Measurements from ENCODE around the gene VPS72. TPM values are rescaled to one million over a fixed set of nuclear protein-coding genes. Genes with fewer than 3 reads are reported as not detected.

VPS72 gene, protein sequence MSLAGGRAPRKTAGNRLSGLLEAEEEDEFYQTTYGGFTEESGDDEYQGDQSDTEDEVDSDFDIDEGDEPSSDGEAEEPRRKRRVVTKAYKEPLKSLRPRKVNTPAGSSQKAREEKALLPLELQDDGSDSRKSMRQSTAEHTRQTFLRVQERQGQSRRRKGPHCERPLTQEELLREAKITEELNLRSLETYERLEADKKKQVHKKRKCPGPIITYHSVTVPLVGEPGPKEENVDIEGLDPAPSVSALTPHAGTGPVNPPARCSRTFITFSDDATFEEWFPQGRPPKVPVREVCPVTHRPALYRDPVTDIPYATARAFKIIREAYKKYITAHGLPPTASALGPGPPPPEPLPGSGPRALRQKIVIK
- total RNA-seq, result 10 to 100 TPM; 35.1 to 82.0 (median 63.9) TPM
- 10 to 100 TPM; 63.4 to 85.3 TPM for polyA plus RNA-seq
- total RNA-seq, result 23.0 reads per million, percentile 53 among the genes with 10 or more reads in this experiment

GRCh38 chr1:151189637-151190445 is at the start of gene VPS72:
Gene VPS72 (minus strand): TSS chr1:151190197. CDS start chr1:151190121, 76 bp downstream.
- DNase-seq (peak; percentile 57 to 90 (median 85)), ATAC-seq (peak; percentile 98)
- Mint-ChIP-seq H3K4me3 (peak within 1 kb of the TSS; percentile 91 to 99 (median 98)), H3K36me3 (peaks cover 0 to 9% (median 8%) of the 10 kb centered on the region in 5 donors), H3K9me3 (peaks cover 0 to 2% (median 0%) of the 10 kb centered on the region in 11 donors), H3K27me3 (peaks cover 0 to 8% (median 0%) of the 10 kb centered on the region in 5 donors), H3K27ac (peak within 1 kb of the TSS; percentile 91 to 98 (median 97)), H3K4me1 (peaks cover 23 to 47% (median 35%) of the 10 kb centered on the region in 7 donors)
- no peaks in the 10 kb centered on the region for H3K9me3 ChIP-seq (ENCODE audit: control insufficient read depth in 2 of 3, low read length in 3 of 3)
- peaks cover 0 to 12% (median 6%) of the 10 kb centered on the region in 3 experiments for H3K36me3 ChIP-seq (ENCODE audit: control insufficient read depth in 2 of 3, insufficient read depth in 3 of 3, low read length in 3 of 3)
- H3K27ac ChIP-seq (ENCODE audit: low read depth, low read length), result peak within 1 kb of the TSS; percentile 78
- ChIA-PET POLR2A (interaction anchor here (0.7 to 2.7 kb wide), 21 partner anchors 8 to 1346 kb away, joined by 3 to 33 read pairs (median 4); partner anchors contain the start of genes CDC42SE1, ENSA, LYSMD1 and PIP5K1A), CTCF (interaction anchor here (0.5 to 2.2 kb wide), 11 partner anchors 10 to 151 kb away, joined by 3 to 14 read pairs (median 3); partner anchors contain the start of gene TNFAIP8L2)
- peak within 1 kb of the TSS; percentile 80 for H3K4me3 ChIP-seq (ENCODE audit: low read length)
- H3K27me3 ChIP-seq (ENCODE audit: control insufficient read depth in 2 of 2, insufficient read depth in 2 of 2, low read length in 2 of 2), result no peaks in the 10 kb centered on the region
- peaks cover 16% of the 10 kb centered on the region in 2 donors for H3K4me1 ChIP-seq (ENCODE audit: control insufficient read depth in 2 of 2, insufficient read depth in 2 of 2, low read length in 2 of 2)
- intact Hi-C loops (cut with micrococcal nuclease), result loop anchor here (1.0 kb wide), 6 partner anchors 8 to 209 kb away; partner anchors contain the start of genes PIP5K1A (in 2 of the 2), LYSMD1 (in 1 of the 2), PSMB4 (in 1 of the 2) and SCNM1 (in 1 of the 2)

GRCh38 chr1:151238467-151238739 is 48.4 kb upstream of the VPS72 start:
- H3K9me3 Mint-ChIP-seq, result no peaks in the 10 kb centered on the region
- ChIA-PET CTCF (no interaction called here), POLR2A (no interaction called here)
- ATAC-seq (no peak), DNase-seq (no peak)
- Histone ChIP-seq H3K27ac (ENCODE audit: low read depth, low read length) (no peak overlapping the region), H3K4me3 (ENCODE audit: low read length) (no peak overlapping the region), H3K27me3 (ENCODE audit: control insufficient read depth in 2 of 2, insufficient read depth in 2 of 2, low read length in 2 of 2) (no peaks in the 10 kb centered on the region), H3K9me3 (ENCODE audit: control insufficient read depth in 2 of 3, low read length in 3 of 3) (no peaks in the 10 kb centered on the region), H3K4me1 (ENCODE audit: control insufficient read depth in 2 of 2, insufficient read depth in 2 of 2, low read length in 2 of 2) (no peaks in the 10 kb centered on the region), H3K36me3 (ENCODE audit: control insufficient read depth in 2 of 3, insufficient read depth in 3 of 3, low read length in 3 of 3) (peaks cover 29 to 97% (median 48%) of the 10 kb centered on the region in 3 experiments)
- H3K36me3 Mint-ChIP-seq, result peaks cover 19 to 61% (median 35%) of the 10 kb centered on the region in 5 donors
- H3K4me1 Mint-ChIP-seq, result peaks cover 0 to 2% (median 0%) of the 10 kb centered on the region in 7 donors
- no peak overlapping the region for H3K4me3 Mint-ChIP-seq
- intact Hi-C loops (cut with micrococcal nuclease), result no loop called here
- no peaks in the 10 kb centered on the region for H3K27me3 Mint-ChIP-seq
- peak overlapping the region in 1 of 9 donors; percentile 46 for H3K27ac Mint-ChIP-seq

DNA sequence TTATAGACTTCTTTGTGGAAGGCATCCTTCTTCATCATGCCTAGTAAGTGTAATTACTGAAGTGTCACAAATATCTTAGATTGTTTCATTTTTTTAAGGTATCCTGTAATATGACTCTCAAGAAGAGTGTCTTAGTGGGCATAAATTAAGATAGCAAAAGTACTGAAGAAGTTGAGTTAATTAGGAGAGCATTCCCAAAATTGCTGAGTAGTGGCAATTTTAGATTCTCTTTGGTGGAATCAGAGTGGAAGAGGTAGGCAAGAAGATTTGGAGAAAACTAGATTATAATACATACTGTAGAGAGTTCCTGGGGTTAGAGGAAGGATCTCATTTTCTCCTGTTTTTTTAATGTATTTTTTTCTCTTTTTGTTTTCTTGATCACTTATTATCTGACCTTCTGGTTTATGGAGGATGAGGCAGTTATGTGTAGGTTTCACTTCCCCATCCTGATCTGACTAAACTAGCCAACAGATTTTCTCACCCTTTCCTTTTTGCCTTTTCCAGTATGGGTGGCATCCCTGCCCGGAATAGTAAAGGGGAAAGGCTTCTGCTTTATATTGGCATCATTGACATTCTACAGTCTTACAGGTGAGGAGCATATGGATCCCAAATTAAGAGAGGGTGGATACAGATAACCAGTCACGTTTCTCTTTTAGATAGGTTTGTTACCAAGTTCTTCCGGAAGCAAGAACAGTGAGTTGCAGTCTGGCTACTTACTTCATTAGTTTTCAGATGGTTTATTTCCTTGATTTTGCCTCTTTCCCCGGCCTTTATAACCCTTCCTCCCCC is 47.9 kb upstream of the VPS72 start:
- Mint-ChIP-seq H3K9me3 (no peaks in the 10 kb centered on the region), H3K27ac (peak overlapping the region in 5 of 9 donors; percentile 26 to 59 (median 41)), H3K27me3 (no peaks in the 10 kb centered on the region), H3K36me3 (peaks cover 19 to 57% (median 30%) of the 10 kb centered on the region in 5 donors), H3K4me1 (peaks cover 0 to 2% (median 0%) of the 10 kb centered on the region in 7 donors), H3K4me3 (no peak overlapping the region)
- DNase-seq, result no peak
- no peaks in the 10 kb centered on the region for H3K9me3 ChIP-seq (ENCODE audit: control insufficient read depth in 2 of 3, low read length in 3 of 3)
- H3K4me1 ChIP-seq (ENCODE audit: control insufficient read depth in 2 of 2, insufficient read depth in 2 of 2, low read length in 2 of 2), result no peaks in the 10 kb centered on the region
- peaks cover 29 to 91% (median 42%) of the 10 kb centered on the region in 3 experiments for H3K36me3 ChIP-seq (ENCODE audit: control insufficient read depth in 2 of 3, insufficient read depth in 3 of 3, low read length in 3 of 3)
- no peak overlapping the region for H3K27ac ChIP-seq (ENCODE audit: low read depth, low read length)
- intact Hi-C loops (cut with micrococcal nuclease), result no loop called here
- H3K4me3 ChIP-seq (ENCODE audit: low read length), result no peak overlapping the region
- no peak for ATAC-seq
- CTCF ChIA-PET, result no interaction called here
- POLR2A ChIA-PET, result interaction anchor here (1.2 kb wide), 1 partner anchor 48 kb away, joined by 4 read pairs; the partner anchor contains the start of gene VPS72
- H3K27me3 ChIP-seq (ENCODE audit: control insufficient read depth in 2 of 2, insufficient read depth in 2 of 2, low read length in 2 of 2), result no peaks in the 10 kb centered on the region

DNA sequence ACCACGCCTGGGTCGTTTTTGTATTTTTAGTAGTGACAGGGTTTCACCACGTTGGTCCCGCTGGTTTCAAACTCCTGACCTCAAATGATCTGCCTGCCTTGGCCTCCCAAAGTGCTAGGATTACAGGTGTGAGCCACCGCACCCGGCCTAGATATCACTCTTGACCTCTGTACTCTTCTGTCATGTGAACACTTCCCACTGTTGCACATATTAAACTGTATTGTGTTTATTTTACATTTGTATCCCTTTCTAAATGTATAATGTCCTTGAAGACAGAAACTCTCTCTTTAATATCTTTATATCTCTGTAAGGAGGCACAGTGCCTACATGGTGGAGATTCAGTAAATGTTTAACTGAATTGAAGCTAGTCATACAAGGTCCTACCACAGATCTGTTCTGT is 45.2 kb upstream of the VPS72 start:
- peak overlapping the region in 3 of 9 donors; percentile 10 to 45 (median 21) for H3K27ac Mint-ChIP-seq
- H3K27me3 Mint-ChIP-seq, result no peaks in the 10 kb centered on the region
- intact Hi-C loops (cut with micrococcal nuclease), result no loop called here
- Histone ChIP-seq H3K27me3 (ENCODE audit: control insufficient read depth in 2 of 2, insufficient read depth in 2 of 2, low read length in 2 of 2) (no peaks in the 10 kb centered on the region), H3K27ac (ENCODE audit: low read depth, low read length) (no peak overlapping the region), H3K9me3 (ENCODE audit: control insufficient read depth in 2 of 3, low read length in 3 of 3) (no peaks in the 10 kb centered on the region), H3K36me3 (ENCODE audit: control insufficient read depth in 2 of 3, insufficient read depth in 3 of 3, low read length in 3 of 3) (peaks cover 44 to 92% (median 55%) of the 10 kb centered on the region in 3 experiments), H3K4me3 (ENCODE audit: low read length) (no peak overlapping the region), H3K4me1 (ENCODE audit: control insufficient read depth in 2 of 2, insufficient read depth in 2 of 2, low read length in 2 of 2) (no peaks in the 10 kb centered on the region)
- peaks cover 15 to 64% (median 43%) of the 10 kb centered on the region in 5 donors for H3K36me3 Mint-ChIP-seq
- ChIA-PET POLR2A (interaction anchor here (0.6 kb wide), 1 partner anchor 462 kb away, joined by 3 read pairs; no protein-coding TSS in a partner anchor), CTCF (interaction anchor here (1.0 kb wide), 1 partner anchor 17 kb away, joined by 3 read pairs; no protein-coding TSS in a partner anchor)
- H3K4me3 Mint-ChIP-seq, result no peak overlapping the region
- H3K9me3 Mint-ChIP-seq, result no peaks in the 10 kb centered on the region
- ATAC-seq (no peak), DNase-seq (no peak)
- peaks cover 0 to 2% (median 0%) of the 10 kb centered on the region in 7 donors for H3K4me1 Mint-ChIP-seq

DNA sequence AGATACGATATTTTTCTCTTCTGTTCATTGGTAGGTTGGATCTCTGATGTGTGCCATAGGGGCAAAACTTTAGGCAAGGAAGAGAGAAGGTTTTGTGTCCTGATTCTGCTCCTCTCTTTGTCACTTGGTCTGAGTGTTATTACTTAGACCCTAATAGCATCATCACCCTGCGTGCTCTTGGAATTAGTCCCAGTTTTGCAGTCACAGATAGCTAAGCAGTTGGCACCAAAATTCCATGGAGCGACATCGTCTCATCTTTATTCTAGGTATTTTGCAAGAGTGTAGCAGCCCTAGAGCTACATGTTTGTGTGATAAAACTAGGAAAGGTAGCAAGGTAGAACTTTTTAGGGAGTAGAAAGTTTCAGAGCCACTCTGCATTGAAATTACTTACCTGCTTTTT is 32.1 kb upstream of the VPS72 start:
- CTCF ChIA-PET, result interaction anchor here (0.6 kb wide), 1 partner anchor 9 kb away, joined by 3 read pairs; no protein-coding TSS in a partner anchor
- H3K27ac Mint-ChIP-seq, result peak overlapping the region in 2 of 9 donors; percentile 25 to 41
- no peak overlapping the region for H3K4me3 Mint-ChIP-seq
- H3K36me3 Mint-ChIP-seq, result peaks cover 0 to 7% (median 4%) of the 10 kb centered on the region in 5 donors
- H3K27me3 ChIP-seq (ENCODE audit: control insufficient read depth in 2 of 2, insufficient read depth in 2 of 2, low read length in 2 of 2), result no peaks in the 10 kb centered on the region
- no peaks in the 10 kb centered on the region for H3K4me1 ChIP-seq (ENCODE audit: control insufficient read depth in 2 of 2, insufficient read depth in 2 of 2, low read length in 2 of 2)
- intact Hi-C loops (cut with micrococcal nuclease), result no loop called here
- peaks cover 0 to 4% (median 2%) of the 10 kb centered on the region in 3 experiments for H3K36me3 ChIP-seq (ENCODE audit: control insufficient read depth in 2 of 3, insufficient read depth in 3 of 3, low read length in 3 of 3)
- no peaks in the 10 kb centered on the region for H3K9me3 Mint-ChIP-seq
- H3K9me3 ChIP-seq (ENCODE audit: control insufficient read depth in 2 of 3, low read length in 3 of 3), result no peaks in the 10 kb centered on the region
- DNase-seq (no peak), ATAC-seq (no peak)
- peaks cover 3 to 20% (median 11%) of the 10 kb centered on the region in 7 donors for H3K4me1 Mint-ChIP-seq
- no peaks in the 10 kb centered on the region for H3K27me3 Mint-ChIP-seq
- POLR2A ChIA-PET, result interaction anchor here (0.6 kb wide), 1 partner anchor 47 kb away, joined by 3 read pairs; no protein-coding TSS in a partner anchor
- no peak overlapping the region for H3K4me3 ChIP-seq (ENCODE audit: low read length)
- no peak overlapping the region for H3K27ac ChIP-seq (ENCODE audit: low read depth, low read length)
